ENCODE data around the gene ENGASE. TPM values are rescaled to one million over a fixed set of nuclear protein-coding genes. Genes with fewer than 3 reads are reported as not detected.
A peak's percentile ranks its signal among the peaks of the same experiment; 100 is the strongest.

The ENGASE gene
- total and polyA plus RNA-seq, 7 experiments from 2014 or later = 3.8 to 214 (median 82.7) TPM

DNA sequence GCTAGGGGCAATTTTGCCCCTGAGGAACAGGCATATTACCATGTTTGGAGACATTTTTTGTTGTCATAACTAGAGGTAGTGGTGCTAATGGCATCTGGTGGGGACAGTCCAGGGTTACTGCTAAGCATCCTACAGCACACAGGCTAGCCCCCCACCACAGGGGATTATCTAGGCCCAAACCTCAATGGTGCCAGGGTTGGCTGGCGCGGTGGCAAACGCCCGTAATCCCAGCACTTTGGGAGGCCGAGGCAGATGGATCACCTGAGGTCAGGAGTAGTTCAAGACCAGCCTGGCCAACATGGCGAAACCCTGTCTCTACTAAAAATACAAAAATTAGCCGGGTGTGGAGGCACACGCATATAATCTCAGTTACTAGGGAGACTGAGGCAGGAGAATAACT is 35.5 kb upstream of the ENGASE start:
- Histone ChIP-seq H3K27me3 (ENCODE audit: control insufficient read depth in 2 of 2, insufficient read depth in 2 of 2, low read length in 2 of 2) (no peaks in the 10 kb centered on the region), H3K27ac (ENCODE audit: low read depth, low read length) (no peak overlapping the region), H3K9me3 (ENCODE audit: control insufficient read depth in 2 of 3, low read length in 3 of 3) (no peaks in the 10 kb centered on the region), H3K4me3 (ENCODE audit: low read length) (no peak overlapping the region), H3K4me1 (ENCODE audit: control insufficient read depth in 2 of 2, insufficient read depth in 2 of 2, low read length in 2 of 2) (no peaks in the 10 kb centered on the region), H3K36me3 (ENCODE audit: control insufficient read depth in 2 of 3, insufficient read depth in 3 of 3, low read length in 3 of 3) (no peaks in the 10 kb centered on the region)
- intact Hi-C loops (cut with micrococcal nuclease) = no loop called here
- ATAC-seq (no peak), DNase-seq (no peak)
- Mint-ChIP-seq H3K27me3 (peaks cover 0 to 11% (median 2%) of the 10 kb centered on the region in 5 donors), H3K9me3 (peaks cover 0 to 9% (median 0%) of the 10 kb centered on the region in 11 donors), H3K36me3 (no peaks in the 10 kb centered on the region), H3K27ac (no peak overlapping the region), H3K4me1 (no peaks in the 10 kb centered on the region), H3K4me3 (no peak overlapping the region)
- ChIA-PET CTCF (no interaction called here), POLR2A (no interaction called here)

DNA sequence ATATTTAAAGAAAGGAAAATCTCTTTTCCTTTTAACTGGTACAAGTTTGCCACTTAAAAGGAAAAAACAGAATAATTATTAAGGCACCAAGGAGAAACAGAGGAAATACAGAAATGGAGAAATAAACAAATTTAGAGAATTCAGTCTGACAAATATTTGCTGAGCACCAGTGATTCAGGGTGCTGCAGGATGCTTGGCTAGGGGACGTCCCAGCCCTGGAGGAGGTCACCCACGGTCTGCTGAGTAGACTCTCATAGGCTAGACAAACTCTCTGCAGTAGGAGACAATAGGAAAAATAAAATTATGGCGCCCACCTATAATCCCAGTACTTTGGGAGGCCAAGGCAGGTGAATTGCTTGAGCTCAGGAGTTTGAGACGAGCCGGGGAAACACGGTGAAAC is 34.7 kb upstream of the ENGASE start:
- no peaks in the 10 kb centered on the region for H3K36me3 Mint-ChIP-seq
- H3K9me3 Mint-ChIP-seq = peaks cover 0 to 9% (median 0%) of the 10 kb centered on the region in 11 donors
- no peak overlapping the region for H3K27ac Mint-ChIP-seq
- H3K27me3 ChIP-seq (ENCODE audit: control insufficient read depth in 2 of 2, insufficient read depth in 2 of 2, low read length in 2 of 2) = no peaks in the 10 kb centered on the region
- H3K4me3 ChIP-seq (ENCODE audit: low read length) = no peak overlapping the region
- no peak for DNase-seq
- H3K4me3 Mint-ChIP-seq = no peak overlapping the region
- H3K27me3 Mint-ChIP-seq = peaks cover under 1 to 13% (median 4%) of the 10 kb centered on the region in 5 donors
- ChIA-PET CTCF (no interaction called here), POLR2A (interaction anchor here (0.6 kb wide), 1 partner anchor 48 kb away, joined by 3 read pairs; no protein-coding TSS in a partner anchor)
- H3K36me3 ChIP-seq (ENCODE audit: control insufficient read depth in 2 of 3, insufficient read depth in 3 of 3, low read length in 3 of 3) = no peaks in the 10 kb centered on the region
- intact Hi-C loops (cut with micrococcal nuclease) = no loop called here
- no peaks in the 10 kb centered on the region for H3K4me1 ChIP-seq (ENCODE audit: control insufficient read depth in 2 of 2, insufficient read depth in 2 of 2, low read length in 2 of 2)
- no peak overlapping the region for H3K27ac ChIP-seq (ENCODE audit: low read depth, low read length)
- peaks cover 0 to under 1% (median 0%) of the 10 kb centered on the region in 7 donors for H3K4me1 Mint-ChIP-seq
- ATAC-seq = no peak
- no peaks in the 10 kb centered on the region for H3K9me3 ChIP-seq (ENCODE audit: control insufficient read depth in 2 of 3, low read length in 3 of 3)

DNA sequence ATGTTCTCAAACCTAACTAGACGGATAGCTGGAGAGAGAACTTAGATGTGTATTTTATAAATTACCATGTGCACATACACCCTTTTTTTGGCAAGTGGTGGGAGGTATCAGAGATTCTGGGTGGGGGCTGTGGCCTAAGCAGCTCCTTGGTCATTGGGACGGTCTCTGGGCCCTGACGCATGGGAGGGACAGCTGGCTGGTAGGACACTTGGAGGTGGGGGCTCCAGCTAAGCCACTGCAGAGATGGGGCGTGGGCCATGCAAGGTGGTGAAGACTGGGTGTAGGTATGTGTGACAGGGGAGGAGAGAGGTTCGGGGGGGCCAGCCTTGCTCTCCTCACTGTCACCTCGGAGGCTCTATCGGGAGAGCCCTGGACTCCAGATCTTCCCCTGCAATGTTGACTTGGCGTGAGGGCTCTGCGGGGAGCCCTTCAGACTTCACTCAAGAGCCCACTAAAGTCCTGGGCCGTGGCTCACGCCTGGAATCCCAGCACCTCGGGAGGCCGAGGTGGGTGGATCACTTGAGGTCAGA is 33.5 kb upstream of the ENGASE start:
- no peak for ATAC-seq
- intact Hi-C loops (cut with micrococcal nuclease) = no loop called here
- Mint-ChIP-seq H3K4me3 (no peak overlapping the region), H3K9me3 (peaks cover 0 to 9% (median 0%) of the 10 kb centered on the region in 11 donors), H3K36me3 (no peaks in the 10 kb centered on the region), H3K27me3 (peaks cover 4 to 14% (median 11%) of the 10 kb centered on the region in 5 donors), H3K27ac (no peak overlapping the region), H3K4me1 (peaks cover 0 to 9% (median 5%) of the 10 kb centered on the region in 7 donors)
- H3K9me3 ChIP-seq (ENCODE audit: control insufficient read depth in 2 of 3, low read length in 3 of 3) = no peaks in the 10 kb centered on the region
- H3K4me1 ChIP-seq (ENCODE audit: control insufficient read depth in 2 of 2, insufficient read depth in 2 of 2, low read length in 2 of 2) = no peaks in the 10 kb centered on the region
- H3K27me3 ChIP-seq (ENCODE audit: control insufficient read depth in 2 of 2, insufficient read depth in 2 of 2, low read length in 2 of 2) = no peaks in the 10 kb centered on the region
- no peak for DNase-seq
- POLR2A ChIA-PET = interaction anchor here (0.7 kb wide), 1 partner anchor 9 kb away, joined by 3 read pairs; no protein-coding TSS in a partner anchor
- no peaks in the 10 kb centered on the region for H3K36me3 ChIP-seq (ENCODE audit: control insufficient read depth in 2 of 3, insufficient read depth in 3 of 3, low read length in 3 of 3)
- CTCF ChIA-PET = interaction anchor here (0.6 to 1.6 kb wide), 4 partner anchors 19 to 415 kb away, joined by 3 to 9 read pairs (median 4); no protein-coding TSS in a partner anchor
- no peak overlapping the region for H3K27ac ChIP-seq (ENCODE audit: low read depth, low read length)
- no peak overlapping the region for H3K4me3 ChIP-seq (ENCODE audit: low read length)

DNA sequence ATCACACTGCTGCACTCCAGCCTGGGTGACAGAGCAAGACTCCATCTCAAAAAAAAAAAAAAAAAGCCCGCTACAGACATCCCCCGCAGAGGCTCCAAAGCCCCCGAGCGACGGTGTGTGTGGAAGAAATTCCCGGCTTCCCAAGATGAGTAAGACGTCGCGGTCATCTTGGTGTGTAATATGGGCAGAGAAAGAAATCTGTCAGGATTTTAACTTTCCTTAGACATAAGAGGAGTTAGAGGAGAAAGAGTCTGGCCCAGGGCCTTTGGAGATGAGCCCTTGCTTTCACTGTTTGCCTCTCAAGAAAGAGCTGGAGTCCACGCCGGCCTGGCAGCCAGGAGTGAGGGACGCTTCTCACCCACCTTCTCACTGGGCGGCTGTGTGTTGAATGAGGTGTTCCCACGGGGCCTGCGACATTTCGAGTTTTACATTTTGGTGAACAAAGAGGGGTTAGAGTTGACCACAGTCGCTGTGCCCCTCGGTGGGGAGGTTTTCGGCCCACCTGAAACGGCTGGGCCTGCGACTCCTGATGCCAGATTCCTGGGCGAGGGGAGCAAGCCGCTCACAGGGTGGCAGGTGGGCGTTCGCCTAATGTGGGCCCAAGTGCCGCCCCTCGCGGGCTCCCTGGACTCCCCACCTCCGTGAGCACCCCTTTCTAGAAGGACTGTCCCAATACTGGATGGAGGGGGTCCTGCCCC is 32.8 kb upstream of the ENGASE start:
- Mint-ChIP-seq H3K27me3 (peaks cover 4 to 14% (median 12%) of the 10 kb centered on the region in 5 donors), H3K9me3 (peaks cover 0 to 9% (median 0%) of the 10 kb centered on the region in 11 donors), H3K4me3 (no peak overlapping the region), H3K4me1 (peaks cover 0 to 9% (median 5%) of the 10 kb centered on the region in 7 donors), H3K36me3 (no peaks in the 10 kb centered on the region), H3K27ac (no peak overlapping the region)
- Histone ChIP-seq H3K27ac (ENCODE audit: low read depth, low read length) (no peak overlapping the region), H3K36me3 (ENCODE audit: control insufficient read depth in 2 of 3, insufficient read depth in 3 of 3, low read length in 3 of 3) (no peaks in the 10 kb centered on the region), H3K4me1 (ENCODE audit: control insufficient read depth in 2 of 2, insufficient read depth in 2 of 2, low read length in 2 of 2) (no peaks in the 10 kb centered on the region), H3K9me3 (ENCODE audit: control insufficient read depth in 2 of 3, low read length in 3 of 3) (no peaks in the 10 kb centered on the region), H3K4me3 (ENCODE audit: low read length) (no peak overlapping the region), H3K27me3 (ENCODE audit: control insufficient read depth in 2 of 2, insufficient read depth in 2 of 2, low read length in 2 of 2) (no peaks in the 10 kb centered on the region)
- no peak for ATAC-seq
- DNase-seq = no peak
- intact Hi-C loops (cut with micrococcal nuclease) = loop anchor here (1.0 kb wide), 3 partner anchors 23 to 56 kb away; no protein-coding TSS in a partner anchor
- ChIA-PET POLR2A (interaction anchor here (0.7 kb wide), 1 partner anchor 10 kb away, joined by 3 read pairs; no protein-coding TSS in a partner anchor), CTCF (interaction anchor here (0.7 to 1.6 kb wide), 5 partner anchors 9 to 55 kb away, joined by 3 to 5 read pairs (median 3); no protein-coding TSS in a partner anchor)

- peak; percentile 36 to 70 (median 54) for DNase-seq
- Mint-ChIP-seq H3K4me3 (no peak overlapping the region), H3K27ac (peak overlapping the region in 1 of 9 donors; percentile 15), H3K27me3 (peaks cover 4 to 14% (median 12%) of the 10 kb centered on the region in 5 donors), H3K4me1 (peaks cover 0 to 9% (median 5%) of the 10 kb centered on the region in 7 donors), H3K36me3 (no peaks in the 10 kb centered on the region), H3K9me3 (peaks cover 0 to 9% (median 0%) of the 10 kb centered on the region in 11 donors)
- intact Hi-C loops (cut with micrococcal nuclease) = loop anchor here (1.0 kb wide), 3 partner anchors 23 to 56 kb away; no protein-coding TSS in a partner anchor
- H3K4me1 ChIP-seq (ENCODE audit: control insufficient read depth in 2 of 2, insufficient read depth in 2 of 2, low read length in 2 of 2) = no peaks in the 10 kb centered on the region
- H3K9me3 ChIP-seq (ENCODE audit: control insufficient read depth in 2 of 3, low read length in 3 of 3) = no peaks in the 10 kb centered on the region
- no peak overlapping the region for H3K4me3 ChIP-seq (ENCODE audit: low read length)
- ChIA-PET POLR2A (no interaction called here), CTCF (interaction anchor here (0.7 to 1.6 kb wide), 5 partner anchors 9 to 56 kb away, joined by 3 to 5 read pairs (median 3); no protein-coding TSS in a partner anchor)
- no peaks in the 10 kb centered on the region for H3K27me3 ChIP-seq (ENCODE audit: control insufficient read depth in 2 of 2, insufficient read depth in 2 of 2, low read length in 2 of 2)
- peak; percentile 52 for ATAC-seq
- H3K36me3 ChIP-seq (ENCODE audit: control insufficient read depth in 2 of 3, insufficient read depth in 3 of 3, low read length in 3 of 3) = no peaks in the 10 kb centered on the region
- no peak overlapping the region for H3K27ac ChIP-seq (ENCODE audit: low read depth, low read length)
Observed at GRCh38 chr17:79042421-79043190, 32.0 kb upstream of the ENGASE start.

DNA sequence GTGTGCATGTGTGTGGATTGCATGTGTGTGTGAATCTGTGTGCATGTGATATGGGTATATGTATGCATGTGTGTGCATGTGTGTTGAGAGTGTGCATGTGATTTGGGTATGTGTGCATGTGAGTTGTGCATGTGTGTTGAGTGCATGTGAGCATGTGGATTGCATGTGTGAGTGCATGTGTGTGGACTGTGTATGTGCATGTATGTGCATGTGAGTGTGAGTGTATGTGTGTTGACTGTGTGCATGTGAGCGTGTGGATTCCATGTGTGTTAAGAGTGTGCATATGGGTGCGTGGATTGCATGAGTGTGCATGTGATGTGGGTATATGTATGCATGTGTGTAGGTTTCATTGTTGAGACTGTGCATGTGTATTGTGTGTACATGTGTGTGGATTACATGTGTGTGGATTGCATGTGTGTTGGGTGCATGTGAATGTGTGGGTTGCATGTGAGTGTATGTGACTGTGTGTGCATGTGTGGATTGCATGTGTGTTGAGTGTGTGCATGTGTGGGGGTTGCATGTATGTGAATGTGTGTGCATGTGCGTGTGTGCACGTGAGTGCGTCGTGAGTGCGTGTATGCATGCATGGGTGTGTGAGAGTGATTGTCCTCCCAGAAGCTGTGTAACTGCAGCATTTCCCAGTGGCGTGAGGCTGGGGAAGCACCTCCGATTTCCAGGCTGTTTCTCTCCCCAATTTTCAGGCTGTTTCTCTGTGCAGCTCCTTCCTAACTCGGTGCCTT is 31.3 kb upstream of the ENGASE start:
- ATAC-seq (no peak), DNase-seq (no peak)
- peaks cover 4 to 13% (median 11%) of the 10 kb centered on the region in 5 donors for H3K27me3 Mint-ChIP-seq
- no peak overlapping the region for H3K4me3 Mint-ChIP-seq
- H3K4me1 ChIP-seq (ENCODE audit: control insufficient read depth in 2 of 2, insufficient read depth in 2 of 2, low read length in 2 of 2) = no peaks in the 10 kb centered on the region
- H3K9me3 Mint-ChIP-seq = peaks cover 0 to 9% (median 0%) of the 10 kb centered on the region in 11 donors
- H3K36me3 Mint-ChIP-seq = no peaks in the 10 kb centered on the region
- peak overlapping the region in 1 of 9 donors; percentile 15 for H3K27ac Mint-ChIP-seq
- no peak overlapping the region for H3K27ac ChIP-seq (ENCODE audit: low read depth, low read length)
- CTCF ChIA-PET = interaction anchor here (1.1 to 1.4 kb wide), 2 partner anchors 9 to 25 kb away, joined by 3 to 6 read pairs; no protein-coding TSS in a partner anchor
- H3K4me1 Mint-ChIP-seq = peaks cover 0 to 9% (median 5%) of the 10 kb centered on the region in 7 donors
- no peaks in the 10 kb centered on the region for H3K27me3 ChIP-seq (ENCODE audit: control insufficient read depth in 2 of 2, insufficient read depth in 2 of 2, low read length in 2 of 2)
- no peaks in the 10 kb centered on the region for H3K9me3 ChIP-seq (ENCODE audit: control insufficient read depth in 2 of 3, low read length in 3 of 3)
- no peak overlapping the region for H3K4me3 ChIP-seq (ENCODE audit: low read length)
- no peaks in the 10 kb centered on the region for H3K36me3 ChIP-seq (ENCODE audit: control insufficient read depth in 2 of 3, insufficient read depth in 3 of 3, low read length in 3 of 3)
- POLR2A ChIA-PET = no interaction called here
- intact Hi-C loops (cut with micrococcal nuclease) = no loop called here

Data from naive thymus-derived CD4-positive, alpha-beta T cell (primary cell).